ENCODE results near the gene MOSMO. TPM values are rescaled to one million over a fixed set of nuclear protein-coding genes. Genes with fewer than 3 reads are reported as not detected.

The MOSMO gene
- total and polyA plus RNA-seq, 2 of the 13 experiments (the other 11 are each of a cell fraction or from before 2014, with no cell fraction given): 26.7 to 32.6 TPM

GRCh38 chr16:22007509-22008214 lies at the start of gene MOSMO (continued):
- TF ChIP-seq ZNF567 (CRISPR knock-in tag; IDR thresholded peaks at IDR 0.05; ENCODE audit: borderline replicate concordance) (0 out of 2 replicates have a peak, but pooled peaks have one; percentile 82), ZNF589 (CRISPR knock-in tag; conservative IDR thresholded peaks at IDR 0.05) (0 out of 2 replicates have a peak, but pooled peaks have one; percentile 74), MIER3 (CRISPR knock-in tag; IDR thresholded peaks at IDR 0.05; ENCODE audit: borderline replicate concordance) (0 out of 2 replicates have a peak, but pooled peaks have one; percentile 14), EEA1 (CRISPR knock-in tag; IDR thresholded peaks at IDR 0.05; ENCODE audit: borderline replicate concordance) (peak; percentile 78; the same call in 1 of the 2 replicates), ISL2 (CRISPR knock-in tag; IDR thresholded peaks at IDR 0.05) (0 out of 2 replicates have a peak, but pooled peaks have one; percentile 8), ZNF101 (CRISPR knock-in tag; IDR thresholded peaks at IDR 0.05; ENCODE audit: borderline replicate concordance, low read depth) (no peak), SPEN (CRISPR knock-in tag; IDR thresholded peaks at IDR 0.05; ENCODE audit: low read depth) (peak; percentile 78), EHMT2 (IDR thresholded peaks at IDR 0.05; ENCODE audit: borderline replicate concordance, low read depth, low read length) (peak; percentile 73; the same call in 1 of the 2 replicates), BRF2 (CRISPR knock-in tag; IDR thresholded peaks at IDR 0.05) (peak; percentile 80; the same call in 1 of the 2 replicates), NR2F2 (IDR thresholded peaks at IDR 0.05; ENCODE audit: borderline replicate concordance, low read depth) (no peak; the same call in 1 of the 2 replicates), ARNT (IDR thresholded peaks at IDR 0.05) (no peak), HMG20B (CRISPR knock-in tag; conservative IDR thresholded peaks at IDR 0.05) (no peak; the same call in 1 of the 2 replicates), ZBTB40 (IDR thresholded peaks at IDR 0.05) (no peak), ZBTB40 (CRISPR knock-in tag; IDR thresholded peaks at IDR 0.05) (peak; percentile 23; the same call in 1 of the 2 replicates)
- TF ChIP-seq, protein P1, sequence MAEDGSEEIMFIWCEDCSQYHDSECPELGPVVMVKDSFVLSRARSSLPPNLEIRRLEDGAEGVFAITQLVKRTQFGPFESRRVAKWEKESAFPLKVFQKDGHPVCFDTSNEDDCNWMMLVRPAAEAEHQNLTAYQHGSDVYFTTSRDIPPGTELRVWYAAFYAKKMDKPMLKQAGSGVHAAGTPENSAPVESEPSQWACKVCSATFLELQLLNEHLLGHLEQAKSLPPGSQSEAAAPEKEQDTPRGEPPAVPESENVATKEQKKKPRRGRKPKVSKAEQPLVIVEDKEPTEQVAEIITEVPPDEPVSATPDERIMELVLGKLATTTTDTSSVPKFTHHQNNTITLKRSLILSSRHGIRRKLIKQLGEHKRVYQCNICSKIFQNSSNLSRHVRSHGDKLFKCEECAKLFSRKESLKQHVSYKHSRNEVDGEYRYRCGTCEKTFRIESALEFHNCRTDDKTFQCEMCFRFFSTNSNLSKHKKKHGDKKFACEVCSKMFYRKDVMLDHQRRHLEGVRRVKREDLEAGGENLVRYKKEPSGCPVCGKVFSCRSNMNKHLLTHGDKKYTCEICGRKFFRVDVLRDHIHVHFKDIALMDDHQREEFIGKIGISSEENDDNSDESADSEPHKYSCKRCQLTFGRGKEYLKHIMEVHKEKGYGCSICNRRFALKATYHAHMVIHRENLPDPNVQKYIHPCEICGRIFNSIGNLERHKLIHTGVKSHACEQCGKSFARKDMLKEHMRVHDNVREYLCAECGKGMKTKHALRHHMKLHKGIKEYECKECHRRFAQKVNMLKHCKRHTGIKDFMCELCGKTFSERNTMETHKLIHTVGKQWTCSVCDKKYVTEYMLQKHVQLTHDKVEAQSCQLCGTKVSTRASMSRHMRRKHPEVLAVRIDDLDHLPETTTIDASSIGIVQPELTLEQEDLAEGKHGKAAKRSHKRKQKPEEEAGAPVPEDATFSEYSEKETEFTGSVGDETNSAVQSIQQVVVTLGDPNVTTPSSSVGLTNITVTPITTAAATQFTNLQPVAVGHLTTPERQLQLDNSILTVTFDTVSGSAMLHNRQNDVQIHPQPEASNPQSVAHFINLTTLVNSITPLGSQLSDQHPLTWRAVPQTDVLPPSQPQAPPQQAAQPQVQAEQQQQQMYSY (CRISPR knock-in tag; IDR thresholded peaks at IDR 0.05): peak; percentile 88

All from HepG2 (cell line).